IPS-18c (cell line): ENCODE results near the gene MIDN.

ENCODE experiments used
- H3K4me3 ChIP-seq: 2 replicates; pipeline ENCODE4 v1.7.0; 2013; ENCODE audit warnings: low read depth, mild to moderate bottlenecking, low read length, moderate library complexity; ENCODE audit not compliant: insufficient read depth
- H3K9me3 ChIP-seq: one replicate; pipeline ENCODE4 v1.6.1; 2013; ENCODE audit warnings: mild to moderate bottlenecking, low read length, moderate library complexity; ENCODE audit not compliant: control insufficient read depth, insufficient read depth

MIDN gene

GRCh38 chr19:1229056-1229923, 19.1 kb upstream of the MIDN start:
- Histone ChIP-seq H3K4me3 (no peak overlapping the region), H3K9me3 (no peaks in the 10 kb centered on the region)

GRCh38 chr19:1229924-1230782, 18.2 kb upstream of the MIDN start:
- Histone ChIP-seq H3K4me3 (no peak overlapping the region), H3K9me3 (no peaks in the 10 kb centered on the region)

- no peaks in the 10 kb centered on the region for H3K9me3 ChIP-seq
- no peak overlapping the region for H3K4me3 ChIP-seq
These were observed 17.4 kb upstream of the MIDN start for GRCh38 chr19:1230783-1231489.

GRCh38 chr19:1231729-1232637, 16.4 kb upstream of the MIDN start:
- no peaks in the 10 kb centered on the region for H3K9me3 ChIP-seq
- peak overlapping the region; percentile 15; the same call in 1 of the 2 replicates for H3K4me3 ChIP-seq

- H3K9me3 ChIP-seq: no peaks in the 10 kb centered on the region
- peak overlapping the region; percentile 15; the same call in 1 of the 2 replicates for H3K4me3 ChIP-seq
These were observed 15.7 kb upstream of the MIDN start for GRCh38 chr19:1232652-1233072.

- Histone ChIP-seq H3K4me3 (no peak overlapping the region), H3K9me3 (no peaks in the 10 kb centered on the region)
These were observed 15.2 kb upstream of the MIDN start for GRCh38 chr19:1233115-1233667.

- Histone ChIP-seq H3K4me3 (no peak overlapping the region), H3K9me3 (no peaks in the 10 kb centered on the region)
These were observed 14.1 kb upstream of the MIDN start for GRCh38 chr19:1234051-1234954.

- Histone ChIP-seq H3K9me3 (no peaks in the 10 kb centered on the region), H3K4me3 (no peak overlapping the region)
These were observed 13.4 kb upstream of the MIDN start for GRCh38 chr19:1234955-1235380.

- Histone ChIP-seq H3K9me3 (no peaks in the 10 kb centered on the region), H3K4me3 (peak overlapping the region; percentile 47)
These were observed 12.5 kb upstream of the MIDN start for GRCh38 chr19:1235625-1236538.

- no peaks in the 10 kb centered on the region for H3K9me3 ChIP-seq
- peak overlapping the region; percentile 68 for H3K4me3 ChIP-seq
These were observed 11.8 kb upstream of the MIDN start for GRCh38 chr19:1236576-1236975.

GRCh38 chr19:1237027-1237659, 11.2 kb upstream of the MIDN start:
- Histone ChIP-seq H3K4me3 (peak overlapping the region; percentile 68), H3K9me3 (no peaks in the 10 kb centered on the region)

GRCh38 chr19:1237754-1238368, 10.5 kb upstream of the MIDN start, which contains the start of gene CBARP:
CBARP (minus strand) TSS chr19:1238005; CDS start chr19:1236100, 1,905 bp downstream.
- Histone ChIP-seq H3K9me3 (no peaks in the 10 kb centered on the region), H3K4me3 (peak within 1 kb of the TSS; percentile 68)

GRCh38 chr19:1238369-1239303, 9.7 kb upstream of the MIDN start:
- H3K9me3 ChIP-seq: no peaks in the 10 kb centered on the region
- H3K4me3 ChIP-seq: peak overlapping the region; percentile 52
